Measurements from ENCODE around the gene ABHD17B. TPM values are rescaled to one million over a fixed set of nuclear protein-coding genes. Genes with fewer than 3 reads are reported as not detected.

ABHD17B gene
- total RNA-seq, 4 donors from 2014 or later, result 21.2 to 24.7 (median 22.2) TPM

GRCh38 chr9:71820403-71820921, 90.5 kb downstream of the ABHD17B start:
- TF ChIP-seq CTCF (IDR thresholded peaks at IDR 0.05) (no peak), POLR2A (IDR thresholded peaks at IDR 0.05) (no peak)
- no peak overlapping the region for H3K27ac ChIP-seq
- no peaks in the 10 kb centered on the region for H3K36me3 ChIP-seq
- no peaks in the 10 kb centered on the region for H3K9me3 ChIP-seq
- no peaks in the 10 kb centered on the region for H3K27me3 ChIP-seq
- H3K4me3 ChIP-seq, result no peak overlapping the region
- intact Hi-C loops (cut with DNase I), result no loop called here
- 38 to 60% methylated on average over 6 of the region's 6 CpGs for WGBS, 2 donors
- no peak for DNase-seq
- H3K4me1 ChIP-seq, result peaks cover 0 to 4% (median 0%) of the 10 kb centered on the region in 3 donors

- intact Hi-C loops (cut with DNase I), result no loop called here
These were observed 91.8 kb downstream of the ABHD17B start for GRCh38 chr9:71819115-71819739.

GRCh38 chr9:71816916-71817451, 94.0 kb downstream of the ABHD17B start:
- H3K9me3 ChIP-seq, result no peaks in the 10 kb centered on the region
- H3K4me3 ChIP-seq, result no peak overlapping the region
- no peak overlapping the region for H3K27ac ChIP-seq
- no peaks in the 10 kb centered on the region for H3K27me3 ChIP-seq
- intact Hi-C loops (cut with DNase I), result no loop called here
- no peak for TF ChIP-seq POLR2A (IDR thresholded peaks at IDR 0.05)
- no peak for TF ChIP-seq CTCF (IDR thresholded peaks at IDR 0.05)
- no peak for DNase-seq
- WGBS, 2 donors, result 70 to 71% methylated on average over 9 of the region's 9 CpGs
- no peaks in the 10 kb centered on the region for H3K36me3 ChIP-seq
- peaks cover 0 to 9% (median 0%) of the 10 kb centered on the region in 3 donors for H3K4me1 ChIP-seq

More at GRCh38 chr9:71819115-71819739, 91.8 kb downstream of the ABHD17B start:
- Histone ChIP-seq H3K36me3 (no peaks in the 10 kb centered on the region), H3K27ac (no peak overlapping the region), H3K9me3 (no peaks in the 10 kb centered on the region), H3K27me3 (no peaks in the 10 kb centered on the region), H3K4me1 (peaks cover 0 to 4% (median 0%) of the 10 kb centered on the region in 3 donors), H3K4me3 (no peak overlapping the region)
- peak; percentile 49 to 88 (median 64) for TF ChIP-seq CTCF (IDR thresholded peaks at IDR 0.05)
- no peak for TF ChIP-seq POLR2A (IDR thresholded peaks at IDR 0.05)
- DNase-seq, result no peak
- 64 to 86% methylated on average over 4 to 8 of the region's 8 CpGs for WGBS, 2 donors

Small RNA genes lying within 50 kb of the gene (small RNA-seq; reads per million reads assigned to genes)
- 0 reads per million in 4 donors for gene RF00019

Other genes with a start within 250 kb of the ABHD17B start
- gene CEMIP2, start 142.7 kb downstream of the ABHD17B start, total RNA-seq, result 10 to 100 TPM in 3 of 4 donors, 1 to 10 TPM in 1; 7.6 to 34.5 (median 12.3) TPM
- 10 to 100 TPM in 3 of 4 donors, 1 to 10 TPM in 1; 9.1 to 12.8 (median 10.4) TPM for gene C9orf85, start 446 bp upstream of the ABHD17B start, total RNA-seq
- not detected for gene C9orf57, start 149.4 kb upstream of the ABHD17B start, total RNA-seq
- 1 to 10 TPM in 1 of 4 donors, under 1 TPM in 1, not detected in 2; 0.76 to 2.4 TPM for gene GDA, start 238.2 kb upstream of the ABHD17B start, total RNA-seq